GM10847 (cell line): Measurements from ENCODE around the gene GRAMD1B.

Experiments
- POLR2A ChIP-seq: IDR thresholded peaks from 2 replicates; pipeline ENCODE4 v1.6.1; 2011; ENCODE audit not compliant: insufficient read length; ENCODE audit errors: extremely low read depth

GRAMD1B gene

DNA sequence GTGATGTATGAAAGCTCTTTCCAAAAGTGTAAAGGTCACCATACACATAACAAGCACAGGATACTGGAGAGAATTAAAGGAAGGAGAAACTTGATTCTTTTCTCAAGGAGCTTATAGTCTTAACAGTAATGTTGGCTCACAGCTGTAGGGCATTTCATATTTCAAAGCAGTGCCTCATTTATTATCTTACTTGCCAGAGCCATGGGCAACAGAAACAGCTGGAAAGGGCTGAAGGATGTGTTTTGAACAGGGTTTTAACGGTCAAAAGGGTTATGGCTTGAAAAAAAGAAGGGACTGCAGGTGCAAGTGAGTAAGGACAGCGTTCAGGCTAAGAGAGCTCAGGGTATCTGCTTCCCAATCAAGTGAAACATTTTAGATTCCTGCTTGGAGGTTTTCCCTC, 2.7 kb upstream of the GRAMD1B start:
- TF ChIP-seq POLR2A: no peak

GRCh38 chr11:123428116-123428715, 1.9 kb upstream of the GRAMD1B start:
- TF ChIP-seq POLR2A: no peak

GRCh38 chr11:123429336-123429735, 733 bp upstream of the GRAMD1B start:
- no peak for TF ChIP-seq POLR2A

- TF ChIP-seq POLR2A: no peak
Measured at GRCh38 chr11:123430721-123431497, 840 bp downstream of the GRAMD1B start.

DNA sequence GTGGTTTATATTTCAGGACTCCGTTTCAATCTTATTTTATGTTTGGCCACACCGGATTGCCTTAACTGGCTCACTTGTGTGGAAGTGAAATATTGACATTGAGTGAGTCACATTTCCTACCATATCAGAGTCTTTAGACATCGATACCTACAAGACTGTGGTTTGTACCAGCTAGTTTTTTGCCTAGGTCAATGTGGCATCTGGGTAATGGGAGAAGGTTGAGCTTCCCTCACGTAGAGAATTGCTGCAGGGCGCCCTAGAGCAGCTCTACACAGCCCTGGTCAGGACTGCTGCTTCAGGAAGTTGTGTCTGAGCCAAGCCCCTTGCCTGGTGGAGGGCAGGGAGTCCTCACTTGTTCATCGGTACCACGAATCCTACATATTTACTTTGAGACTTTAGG, 1.6 kb downstream of the GRAMD1B start:
- no peak for TF ChIP-seq POLR2A

- no peak for TF ChIP-seq POLR2A
Measured at GRCh38 chr11:123434262-123434661, 4.2 kb downstream of the GRAMD1B start.

DNA sequence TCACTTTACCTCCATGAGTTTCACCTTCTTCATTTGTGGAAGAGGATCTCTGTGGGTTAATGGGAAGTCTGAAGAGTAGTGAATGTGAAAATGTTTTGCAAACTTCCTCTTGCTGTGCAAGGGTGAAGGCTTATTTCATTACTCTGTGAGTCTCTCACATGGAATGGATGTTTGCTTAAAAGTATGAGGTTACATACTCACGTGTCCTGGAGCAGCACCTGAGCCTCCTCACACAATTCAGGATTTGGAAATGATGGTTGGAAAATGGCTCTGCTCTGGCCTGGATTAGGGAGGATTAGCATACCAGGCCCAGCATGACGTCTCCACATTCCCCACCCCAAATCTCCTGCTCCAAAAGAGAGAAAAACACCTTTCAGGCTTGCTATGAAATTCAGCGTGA, 4.8 kb downstream of the GRAMD1B start:
- no peak for TF ChIP-seq POLR2A

DNA sequence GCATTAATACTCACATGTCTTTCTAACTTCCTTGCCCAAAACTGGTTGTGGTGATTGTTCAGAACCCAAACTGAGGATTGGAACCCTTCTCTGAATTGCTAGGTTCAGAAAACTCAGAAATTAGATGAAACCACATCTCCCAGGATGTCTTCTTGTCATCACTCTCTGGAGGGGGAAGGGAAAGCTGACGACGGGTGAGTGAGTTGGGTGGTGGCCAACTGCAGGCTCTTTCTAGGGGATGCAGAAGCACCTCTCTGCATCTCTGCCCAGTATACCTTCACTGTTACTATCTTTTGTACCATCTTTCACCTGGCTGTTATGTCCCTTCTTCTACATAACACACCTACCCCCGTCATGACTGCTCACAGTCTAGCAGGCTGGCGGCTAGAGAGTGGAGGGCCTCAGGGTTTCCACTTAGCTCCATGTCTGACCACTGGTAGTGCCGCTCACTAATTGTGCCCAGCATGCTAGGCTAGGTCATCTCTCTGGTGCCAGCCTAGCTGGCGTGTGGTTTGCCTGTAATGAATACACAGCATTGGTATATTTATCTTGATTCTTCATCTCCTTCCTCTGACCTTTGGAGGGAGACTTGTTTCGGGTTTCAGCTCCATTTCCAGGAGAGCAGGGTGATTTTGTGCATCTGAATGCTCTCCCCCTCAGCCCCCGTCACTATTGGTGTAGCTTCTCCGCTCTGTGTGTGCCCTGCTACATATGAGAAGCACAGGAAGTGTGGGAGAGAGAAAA, 7.3 kb downstream of the GRAMD1B start:
- TF ChIP-seq POLR2A: no peak

DNA sequence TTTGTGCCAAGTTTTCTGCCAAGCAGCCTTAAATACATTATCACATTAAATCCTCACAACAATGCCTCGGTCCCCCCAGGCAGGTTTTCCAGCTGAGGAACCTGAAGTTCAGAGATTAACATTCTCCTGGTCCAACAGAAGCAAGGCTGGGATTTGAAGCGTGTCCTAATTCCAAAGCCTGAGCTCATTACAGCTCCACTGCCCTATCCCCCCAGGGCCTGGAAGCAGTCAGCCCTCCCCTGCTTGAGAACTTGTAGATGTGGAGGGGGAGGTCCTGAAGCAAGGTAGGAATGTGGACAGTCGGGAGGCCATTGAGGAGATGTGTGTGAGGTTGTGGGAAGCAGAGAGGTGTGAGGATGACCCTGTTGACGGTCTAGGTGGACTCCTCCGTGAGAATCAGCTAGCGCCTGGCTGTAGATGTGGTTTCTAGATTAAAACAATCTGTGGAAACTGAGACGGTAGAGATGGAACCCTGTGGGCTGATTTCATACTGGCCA, 8.1 kb downstream of the GRAMD1B start:
- TF ChIP-seq POLR2A: no peak

DNA sequence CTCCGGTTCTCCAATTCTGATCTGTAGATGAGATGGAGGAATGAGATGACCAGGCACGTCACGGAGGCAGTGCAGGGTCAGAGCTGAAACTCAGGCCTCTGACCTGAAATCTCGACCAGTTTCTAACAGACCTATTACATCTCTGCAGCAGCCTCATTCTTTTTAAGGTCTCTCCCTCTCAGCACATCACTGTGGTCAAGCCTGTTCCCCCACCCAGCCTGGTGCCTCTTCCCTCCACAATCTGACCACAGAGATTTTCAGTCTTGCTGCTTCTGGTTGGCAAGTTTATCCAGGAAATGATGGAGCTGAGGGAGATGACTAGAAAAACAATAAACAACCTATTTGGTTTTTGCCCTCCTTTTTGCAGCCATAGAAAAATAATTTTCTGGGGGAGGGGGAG, 9.5 kb downstream of the GRAMD1B start:
- no peak for TF ChIP-seq POLR2A

DNA sequence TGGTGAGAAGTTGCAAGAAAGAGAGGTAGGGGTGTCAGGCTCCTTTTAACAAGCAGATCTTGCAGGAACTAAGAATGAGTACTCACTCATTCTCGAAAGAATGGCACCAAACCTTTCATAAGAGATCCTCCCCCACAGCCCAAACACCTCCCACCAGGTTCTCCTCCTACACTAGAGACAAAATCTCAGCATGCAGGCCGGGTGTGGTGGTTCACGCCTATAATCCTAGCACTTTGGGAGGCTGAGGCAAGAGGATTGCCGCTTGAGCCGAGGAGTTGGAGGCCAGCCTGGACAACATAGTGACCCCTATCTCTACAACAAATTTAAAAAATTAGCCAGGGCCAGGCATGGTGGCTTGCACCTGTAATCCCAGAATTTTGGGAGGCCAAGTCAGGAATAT, 11.1 kb downstream of the GRAMD1B start:
- no peak for TF ChIP-seq POLR2A

DNA sequence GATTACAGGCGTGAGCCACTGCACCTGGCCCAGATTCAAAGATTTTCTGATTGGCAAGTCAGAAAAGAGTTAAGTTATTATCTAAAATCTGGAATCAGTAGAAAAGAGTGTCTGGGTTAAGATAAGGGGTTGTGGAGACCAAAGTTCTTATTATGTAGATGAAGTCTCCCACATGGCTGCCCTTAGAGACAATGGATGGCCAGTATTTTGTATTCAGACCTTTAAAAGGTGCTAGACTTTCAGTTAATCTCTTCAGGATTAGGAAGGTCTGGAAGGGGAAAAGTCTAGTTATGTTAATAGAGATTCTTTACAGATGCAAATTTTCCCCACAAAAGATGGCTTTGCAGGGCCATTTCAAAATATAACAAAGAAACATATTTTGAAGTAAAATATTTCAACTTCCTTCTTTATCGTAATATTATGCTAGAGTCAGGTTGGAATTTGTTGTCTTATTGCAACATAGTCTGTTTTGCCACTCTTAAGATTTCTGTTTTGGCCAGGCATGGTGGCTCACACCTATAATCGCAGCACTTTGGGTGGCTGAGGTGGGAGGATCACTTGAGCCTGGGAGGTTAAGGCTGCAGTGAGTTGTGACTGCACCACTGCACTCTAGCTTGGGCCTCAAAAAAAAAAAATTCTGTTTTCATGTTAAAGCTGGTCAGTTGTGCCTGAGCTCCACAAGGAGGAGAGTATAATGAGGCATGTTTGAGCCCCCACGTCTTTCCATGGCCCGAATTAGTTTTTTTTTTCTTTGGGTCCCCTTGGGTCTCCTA, 14.0 kb downstream of the GRAMD1B start:
- no peak for TF ChIP-seq POLR2A

DNA sequence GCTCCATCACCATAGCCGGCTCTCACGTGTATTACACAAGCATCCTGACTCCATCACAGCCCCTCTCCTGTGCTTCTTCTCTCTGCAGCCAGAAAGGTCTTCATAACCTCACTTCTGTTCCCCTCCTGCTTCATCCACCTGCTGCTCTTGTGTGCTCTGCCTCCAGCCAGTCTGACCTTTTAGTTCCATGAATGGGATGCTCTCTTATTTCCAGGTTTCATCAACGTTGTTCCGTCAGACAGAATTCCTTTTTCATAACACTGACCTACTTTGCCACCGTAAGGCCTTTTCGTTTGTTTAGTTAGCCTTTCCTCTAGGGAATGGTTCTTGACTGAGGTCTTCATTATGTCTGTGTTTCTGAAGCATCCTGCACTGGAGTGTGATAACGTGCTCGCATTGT, 18.8 kb downstream of the GRAMD1B start:
- TF ChIP-seq POLR2A: no peak

- no peak for TF ChIP-seq POLR2A
Measured at GRCh38 chr11:123449436-123449835, 19.4 kb downstream of the GRAMD1B start.

DNA sequence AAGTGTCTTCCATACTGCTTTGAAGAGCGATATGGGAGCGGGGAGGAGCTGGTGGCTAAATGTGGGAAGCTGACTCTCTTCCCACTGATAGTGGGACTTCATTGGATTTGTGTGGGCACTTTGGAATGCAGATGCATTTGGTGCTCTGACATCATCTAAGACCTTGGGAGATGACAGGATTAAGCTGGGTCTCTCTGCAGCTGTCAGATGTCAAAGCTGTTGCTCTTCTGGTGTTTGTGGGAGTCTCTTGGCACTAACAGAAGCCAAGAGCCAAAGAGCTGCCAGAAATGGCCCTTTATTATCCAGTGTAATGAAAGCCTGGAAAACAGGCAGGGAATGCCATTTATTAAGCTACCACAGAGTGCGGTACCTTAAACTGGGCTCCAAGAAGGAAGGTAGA, 20.6 kb downstream of the GRAMD1B start:
- no peak for TF ChIP-seq POLR2A
